Loucy (cell line): ENCODE data around the gene LDLRAD4.

Experiments
- EZH2phosphoT487 ChIP-seq: fragments of 200-600 bp; IDR thresholded peaks from 2 replicates; pipeline ENCODE4 v1.6.1; 2018; ENCODE audit warnings: antibody characterized with exemption, mild to moderate bottlenecking, moderate library complexity, borderline replicate concordance
- TF ChIP-seq, protein P1 (sequence below): fragments of 200-600 bp; sonication (generic); conservative IDR thresholded peaks from 2 replicates; pipeline ENCODE4 v1.5.1; 2014; ENCODE audit warnings: mild to moderate bottlenecking, antibody characterized with exemption, low read length

DNA sequence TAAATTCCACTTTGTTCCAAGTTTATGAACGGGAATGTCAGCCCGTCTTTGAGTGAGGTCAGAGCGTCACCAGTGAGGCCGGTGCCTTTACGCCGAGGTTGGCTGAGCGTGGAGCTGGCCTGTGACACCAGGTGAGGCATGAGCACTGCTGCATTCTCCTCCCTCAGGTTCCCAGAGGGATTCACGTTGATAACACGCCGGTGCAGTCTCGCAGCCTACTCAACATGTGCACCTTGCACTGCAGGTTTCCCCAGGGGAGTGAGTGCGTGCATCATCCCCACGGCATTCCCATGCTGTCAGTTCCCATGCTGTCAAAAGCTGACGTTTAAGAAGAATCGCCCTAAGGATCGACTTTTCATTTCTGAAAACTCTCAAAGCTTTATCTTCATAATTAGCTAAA is 213.3 kb downstream of the LDLRAD4 start:
- TF ChIP-seq, protein P1, sequence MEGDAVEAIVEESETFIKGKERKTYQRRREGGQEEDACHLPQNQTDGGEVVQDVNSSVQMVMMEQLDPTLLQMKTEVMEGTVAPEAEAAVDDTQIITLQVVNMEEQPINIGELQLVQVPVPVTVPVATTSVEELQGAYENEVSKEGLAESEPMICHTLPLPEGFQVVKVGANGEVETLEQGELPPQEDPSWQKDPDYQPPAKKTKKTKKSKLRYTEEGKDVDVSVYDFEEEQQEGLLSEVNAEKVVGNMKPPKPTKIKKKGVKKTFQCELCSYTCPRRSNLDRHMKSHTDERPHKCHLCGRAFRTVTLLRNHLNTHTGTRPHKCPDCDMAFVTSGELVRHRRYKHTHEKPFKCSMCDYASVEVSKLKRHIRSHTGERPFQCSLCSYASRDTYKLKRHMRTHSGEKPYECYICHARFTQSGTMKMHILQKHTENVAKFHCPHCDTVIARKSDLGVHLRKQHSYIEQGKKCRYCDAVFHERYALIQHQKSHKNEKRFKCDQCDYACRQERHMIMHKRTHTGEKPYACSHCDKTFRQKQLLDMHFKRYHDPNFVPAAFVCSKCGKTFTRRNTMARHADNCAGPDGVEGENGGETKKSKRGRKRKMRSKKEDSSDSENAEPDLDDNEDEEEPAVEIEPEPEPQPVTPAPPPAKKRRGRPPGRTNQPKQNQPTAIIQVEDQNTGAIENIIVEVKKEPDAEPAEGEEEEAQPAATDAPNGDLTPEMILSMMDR: no peak
- no peak for TF ChIP-seq EZH2phosphoT487
